ENCODE measurements around the gene XPR1. TPM values are rescaled to one million over a fixed set of nuclear protein-coding genes. Genes with fewer than 3 reads are reported as not detected.

Gene XPR1
- total RNA-seq, 2 donors from 2014 or later = 39.3 to 50.9 TPM

GRCh38 chr1:180836449-180836848 is 204.6 kb downstream of the XPR1 start:
- no peak overlapping the region for H3K9ac ChIP-seq (ENCODE audit: extremely low read depth, low read length, poor library complexity, severe bottlenecking)
- TF ChIP-seq, protein P1, sequence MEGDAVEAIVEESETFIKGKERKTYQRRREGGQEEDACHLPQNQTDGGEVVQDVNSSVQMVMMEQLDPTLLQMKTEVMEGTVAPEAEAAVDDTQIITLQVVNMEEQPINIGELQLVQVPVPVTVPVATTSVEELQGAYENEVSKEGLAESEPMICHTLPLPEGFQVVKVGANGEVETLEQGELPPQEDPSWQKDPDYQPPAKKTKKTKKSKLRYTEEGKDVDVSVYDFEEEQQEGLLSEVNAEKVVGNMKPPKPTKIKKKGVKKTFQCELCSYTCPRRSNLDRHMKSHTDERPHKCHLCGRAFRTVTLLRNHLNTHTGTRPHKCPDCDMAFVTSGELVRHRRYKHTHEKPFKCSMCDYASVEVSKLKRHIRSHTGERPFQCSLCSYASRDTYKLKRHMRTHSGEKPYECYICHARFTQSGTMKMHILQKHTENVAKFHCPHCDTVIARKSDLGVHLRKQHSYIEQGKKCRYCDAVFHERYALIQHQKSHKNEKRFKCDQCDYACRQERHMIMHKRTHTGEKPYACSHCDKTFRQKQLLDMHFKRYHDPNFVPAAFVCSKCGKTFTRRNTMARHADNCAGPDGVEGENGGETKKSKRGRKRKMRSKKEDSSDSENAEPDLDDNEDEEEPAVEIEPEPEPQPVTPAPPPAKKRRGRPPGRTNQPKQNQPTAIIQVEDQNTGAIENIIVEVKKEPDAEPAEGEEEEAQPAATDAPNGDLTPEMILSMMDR (conservative IDR thresholded peaks at IDR 0.05) = no peak
- peak overlapping the region; percentile 89 for H3K27ac ChIP-seq (ENCODE audit: low read depth, low read length)
- peaks cover 23% of the 10 kb centered on the region for H3K9me3 ChIP-seq (ENCODE audit: control insufficient read depth, low read length)
- H3K27me3 ChIP-seq (ENCODE audit: control insufficient read depth, insufficient read depth, low read length, poor library complexity, severe bottlenecking) = no peaks in the 10 kb centered on the region
- 66 to 92% methylated on average over 5 to 6 of the region's 6 CpGs for WGBS, 2 experiments (ENCODE audit: insufficient coverage in 1 of 2, insufficient read length in 1 of 2)
- peaks cover 29% of the 10 kb centered on the region for H3K36me3 Mint-ChIP-seq (ENCODE audit: low read depth)
- H3K4me3 ChIP-seq (ENCODE audit: low read length) = no peak overlapping the region
- no peak overlapping the region for H3K4me3 Mint-ChIP-seq
- DNase-seq = no peak
- no peaks in the 10 kb centered on the region for H3K27me3 Mint-ChIP-seq (ENCODE audit: insufficient read depth)
- H3K9me3 Mint-ChIP-seq = peaks cover 24% of the 10 kb centered on the region
- no peaks in the 10 kb centered on the region for H3K36me3 ChIP-seq (ENCODE audit: control insufficient read depth, insufficient read depth, low read length)
- peaks cover 10% of the 10 kb centered on the region for H3K4me1 Mint-ChIP-seq
- H3K4me1 ChIP-seq (ENCODE audit: control insufficient read depth, insufficient read depth, low read length) = no peaks in the 10 kb centered on the region
- H3K27ac Mint-ChIP-seq = no peak overlapping the region

GRCh38 chr1:180837020-180837419 is 205.2 kb downstream of the XPR1 start:
- Mint-ChIP-seq H3K27me3 (ENCODE audit: insufficient read depth) (no peaks in the 10 kb centered on the region), H3K4me3 (no peak overlapping the region), H3K9me3 (peaks cover 20% of the 10 kb centered on the region), H3K27ac (peak overlapping the region; percentile 6), H3K36me3 (ENCODE audit: low read depth) (peaks cover 23% of the 10 kb centered on the region), H3K4me1 (peaks cover 12% of the 10 kb centered on the region)
- Histone ChIP-seq H3K4me1 (ENCODE audit: control insufficient read depth, insufficient read depth, low read length) (no peaks in the 10 kb centered on the region), H3K9ac (ENCODE audit: extremely low read depth, low read length, poor library complexity, severe bottlenecking) (no peak overlapping the region), H3K27ac (ENCODE audit: low read depth, low read length) (peak overlapping the region; percentile 89), H3K36me3 (ENCODE audit: control insufficient read depth, insufficient read depth, low read length) (no peaks in the 10 kb centered on the region), H3K9me3 (ENCODE audit: control insufficient read depth, low read length) (peaks cover 23% of the 10 kb centered on the region), H3K4me3 (ENCODE audit: low read length) (no peak overlapping the region), H3K27me3 (ENCODE audit: control insufficient read depth, insufficient read depth, low read length, poor library complexity, severe bottlenecking) (no peaks in the 10 kb centered on the region)
- no peak for DNase-seq
- WGBS, 2 experiments (ENCODE audit: insufficient coverage in 1 of 2, insufficient read length in 1 of 2) = 50 to 55% methylated on average over 2 to 3 of the region's 3 CpGs
- TF ChIP-seq, protein P1 (conservative IDR thresholded peaks at IDR 0.05) = no peak

DNA sequence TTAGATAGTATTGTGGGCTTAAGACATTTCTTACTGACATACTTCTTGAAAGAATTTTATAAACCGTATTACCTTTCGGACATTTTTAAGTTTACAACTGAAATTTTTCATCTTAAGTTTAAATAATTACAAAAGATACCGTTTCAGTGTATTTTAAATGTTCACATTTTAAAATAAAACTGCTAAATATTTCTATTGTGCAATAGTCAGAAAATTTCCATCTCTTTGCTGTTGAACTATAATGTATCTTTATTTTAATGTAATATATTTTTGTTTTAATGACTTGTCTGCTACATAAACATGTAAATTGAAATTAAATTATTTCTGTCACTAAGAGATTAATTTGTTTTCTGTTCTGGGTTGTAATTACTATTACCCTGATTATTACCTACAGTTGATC is 206.7 kb downstream of the XPR1 start:
- Histone ChIP-seq H3K36me3 (ENCODE audit: control insufficient read depth, insufficient read depth, low read length) (no peaks in the 10 kb centered on the region), H3K27ac (ENCODE audit: low read depth, low read length) (no peak overlapping the region), H3K9me3 (ENCODE audit: control insufficient read depth, low read length) (peaks cover 12% of the 10 kb centered on the region), H3K4me3 (ENCODE audit: low read length) (no peak overlapping the region), H3K27me3 (ENCODE audit: control insufficient read depth, insufficient read depth, low read length, poor library complexity, severe bottlenecking) (no peaks in the 10 kb centered on the region), H3K4me1 (ENCODE audit: control insufficient read depth, insufficient read depth, low read length) (no peaks in the 10 kb centered on the region), H3K9ac (ENCODE audit: extremely low read depth, low read length, poor library complexity, severe bottlenecking) (no peak overlapping the region)
- Mint-ChIP-seq H3K27me3 (ENCODE audit: insufficient read depth) (no peaks in the 10 kb centered on the region), H3K4me3 (no peak overlapping the region), H3K9me3 (peaks cover 5% of the 10 kb centered on the region), H3K27ac (no peak overlapping the region), H3K4me1 (peaks cover 19% of the 10 kb centered on the region), H3K36me3 (ENCODE audit: low read depth) (peaks cover 8% of the 10 kb centered on the region)
- TF ChIP-seq, protein P1 (conservative IDR thresholded peaks at IDR 0.05) = no peak
- no peak for DNase-seq
- 95% methylated on average over 2 of the region's 3 CpGs; no CpG with 5 or more reads in 1 of the 2 experiments for WGBS, 2 experiments (ENCODE audit: insufficient coverage in 1 of 2, insufficient read length in 1 of 2)
